ENCODE data around the gene SMARCAL1. TPM values are rescaled to one million over a fixed set of nuclear protein-coding genes. Genes with fewer than 3 reads are reported as not detected.

The SMARCAL1 gene
- total RNA-seq, 1 experiment from 2014 or later, result 20.9 TPM

- peak; percentile 28; the same call in 1 of the 2 replicates for TF ChIP-seq ZNF532 (CRISPR knock-in tag; IDR thresholded peaks at IDR 0.05; ENCODE audit: borderline replicate concordance)
- no peak for TF ChIP-seq FOXJ3 (CRISPR knock-in tag; IDR thresholded peaks at IDR 0.05; ENCODE audit: borderline replicate concordance)
- TF ChIP-seq ZNF396 (CRISPR knock-in tag; IDR thresholded peaks at IDR 0.05; ENCODE audit: borderline replicate concordance), result no peak
Measured at GRCh38 chr2:216505133-216506106, 93.1 kb downstream of the SMARCAL1 start (continued).

GRCh38 chr2:216507220-216508160 is 95.2 kb downstream of the SMARCAL1 start:
- Mint-ChIP-seq H3K9me3 (no peaks in the 10 kb centered on the region), H3K27ac (peak overlapping the region; percentile 14), H3K4me1 (peaks cover 10% of the 10 kb centered on the region), H3K36me3 (peaks cover 46% of the 10 kb centered on the region), H3K4me3 (no peak overlapping the region), H3K27me3 (ENCODE audit: low read depth) (no peaks in the 10 kb centered on the region)
- DNase-seq (ENCODE audit: low spot score), result no peak
- POLR2A ChIA-PET, result interaction anchor here (0.8 to 1.4 kb wide), 7 partner anchors 9 to 312 kb away, joined by 3 to 7 read pairs (median 4); partner anchors contain the start of genes IGFBP2 and RPL37A
- peak; percentile 10 for ATAC-seq
- CTCF ChIA-PET, result interaction anchor here (0.6 to 1.9 kb wide), 5 partner anchors 9 to 159 kb away, joined by 3 to 8 read pairs (median 4); partner anchors contain the start of gene RPL37A
- no peak for TF ChIP-seq GTF2I (CRISPR knock-in tag; conservative IDR thresholded peaks at IDR 0.05)
- no peak for TF ChIP-seq ZSCAN18 (CRISPR knock-in tag; IDR thresholded peaks at IDR 0.05)
- TF ChIP-seq EMX1 (CRISPR knock-in tag; IDR thresholded peaks at IDR 0.05), result no peak; the same call in 1 of the 2 replicates
- no peak for TF ChIP-seq GABPB1 (CRISPR knock-in tag; IDR thresholded peaks at IDR 0.05)
- TF ChIP-seq STAT6 (CRISPR knock-in tag; conservative IDR thresholded peaks at IDR 0.05; ENCODE audit: low read depth), result no peak
- TF ChIP-seq ZNF671 (CRISPR knock-in tag; IDR thresholded peaks at IDR 0.05), result 0 out of 2 replicates have a peak, but pooled peaks have one; percentile 21
- no peak for TF ChIP-seq ELF4 (CRISPR knock-in tag; IDR thresholded peaks at IDR 0.05; ENCODE audit: low read depth)
- peak; percentile 21; the same call in 1 of the 2 replicates for TF ChIP-seq ERG (CRISPR knock-in tag; IDR thresholded peaks at IDR 0.05)
- no peak for TF ChIP-seq IRF2 (CRISPR knock-in tag; IDR thresholded peaks at IDR 0.05; ENCODE audit: borderline replicate concordance, low read depth)
- peak; percentile 34; the same call in 1 of the 2 replicates for TF ChIP-seq ZNF425 (CRISPR knock-in tag; conservative IDR thresholded peaks at IDR 0.05)
- TF ChIP-seq ZBTB21 (CRISPR knock-in tag; IDR thresholded peaks at IDR 0.05; ENCODE audit: borderline replicate concordance), result no peak
- TF ChIP-seq AR (CRISPR knock-in tag; IDR thresholded peaks at IDR 0.05), result peak; percentile 21; the same call in 1 of the 2 replicates
